Suprapubic skin (tissue), 4 donors: ENCODE measurements around the gene ZNF335. TPM values are rescaled to one million over a fixed set of nuclear protein-coding genes. Genes with fewer than 3 reads are reported as not detected.

ENCODE experiments used
- DNase-seq, 2 donors: peaks; one replicate each; pipeline ENCODE4 v3.0.0-alpha.2; 2019; ENCODE audit warnings: low spot score in 2 of 2
- H3K27ac ChIP-seq: fragments of 200-600 bp; sonication (generic); one replicate; pipeline ENCODE4 v1.5.1; 2019
- H3K27me3 ChIP-seq: fragments of 200-600 bp; sonication (generic); one replicate; pipeline ENCODE4 v1.5.1; 2019
- H3K36me3 ChIP-seq: fragments of 200-600 bp; sonication (generic); one replicate; pipeline ENCODE4 v1.5.1; 2019
- H3K4me1 ChIP-seq: fragments of 200-600 bp; sonication (generic); one replicate; pipeline ENCODE4 v1.5.1; 2019
- H3K4me3 ChIP-seq: fragments of 200-600 bp; sonication (generic); one replicate; pipeline ENCODE4 v1.5.1; 2019; ENCODE audit warnings: mild to moderate bottlenecking
- H3K9me3 ChIP-seq: fragments of 200-600 bp; sonication (generic); one replicate; pipeline ENCODE4 v1.5.1; 2019
- CTCF ChIP-seq, 2 donors: fragments of 200-600 bp in 1 of 2; fragments of 450-650 bp in 1 of 2; sonication (generic) in 1 of 2; IDR thresholded peaks; one replicate each; pipeline ENCODE4 v1.5.1; 2016 to 2019; ENCODE audit warnings: antibody characterized with exemption in 2 of 2, mild to moderate bottlenecking in 1 of 2, moderate library complexity in 1 of 2
- EP300 ChIP-seq: sonication (generic); formaldehyde crosslinking; IDR thresholded peaks from one replicate; pipeline ENCODE4 v1.6.1; 2017; ENCODE audit warnings: antibody characterized with exemption
- POLR2A ChIP-seq, 2 donors: fragments of 450-650 bp; IDR thresholded peaks; one replicate each; pipeline ENCODE4 v1.6.1; 2017; ENCODE audit warnings: antibody characterized with exemption in 2 of 2, mild to moderate bottlenecking in 2 of 2, moderate library complexity in 2 of 2
- POLR2AphosphoS5 ChIP-seq, 3 donors: sonication (generic); formaldehyde crosslinking; IDR thresholded peaks; one replicate each; pipeline ENCODE4 v1.6.1; 2017; ENCODE audit warnings: antibody characterized with exemption in 3 of 3
- WGBS: methylation state at CpG from one replicate; pipeline ENCODE4 v1.1.5; 2018; 5-methylcytosine and 5-hydroxymethylcytosine counted together
- total RNA-seq, 4 donors: library from RNA; depleted of rRNA; stranded (reverse); fragments of >200 nt; gene quantifications; one replicate each; pipeline ENCODE4 v1.1.0, GENCODE V29; 2016

ZNF335 gene
- total RNA-seq, 4 donors from 2014 or later = 25.8 to 62.6 (median 35.1) TPM

- no peaks in the 10 kb centered on the region for H3K9me3 ChIP-seq
- no peak overlapping the region for H3K4me3 ChIP-seq
- H3K27ac ChIP-seq = no peak overlapping the region
- WGBS = 84% methylated on average over 6 of the region's 14 CpGs
- H3K36me3 ChIP-seq = peaks cover 54% of the 10 kb centered on the region
- no peaks in the 10 kb centered on the region for H3K27me3 ChIP-seq
- peak; percentile 69 to 77 for DNase-seq
- TF ChIP-seq CTCF (IDR thresholded peaks at IDR 0.05) = no peak
- TF ChIP-seq POLR2A (IDR thresholded peaks at IDR 0.05) = no peak
- TF ChIP-seq POLR2AphosphoS5 (IDR thresholded peaks at IDR 0.05) = no peak
- TF ChIP-seq EP300 = no peak
- H3K4me1 ChIP-seq = peaks cover 24% of the 10 kb centered on the region
Measured at GRCh38 chr20:45968801-45969711, 2.9 kb downstream of the ZNF335 start.

- Histone ChIP-seq H3K4me3 (no peak overlapping the region), H3K9me3 (no peaks in the 10 kb centered on the region), H3K27ac (no peak overlapping the region), H3K4me1 (peaks cover 21% of the 10 kb centered on the region), H3K36me3 (peaks cover 63% of the 10 kb centered on the region), H3K27me3 (no peaks in the 10 kb centered on the region)
- TF ChIP-seq EP300 (no peak), POLR2A (IDR thresholded peaks at IDR 0.05) (no peak), POLR2AphosphoS5 (IDR thresholded peaks at IDR 0.05) (no peak), CTCF (IDR thresholded peaks at IDR 0.05) (no peak)
- 76% methylated on average over 2 of the region's 10 CpGs for WGBS
- peak; percentile 57 to 69 for DNase-seq
Measured at GRCh38 chr20:45968081-45968671, 3.8 kb downstream of the ZNF335 start.

- Histone ChIP-seq H3K4me1 (peaks cover 15% of the 10 kb centered on the region), H3K27me3 (no peaks in the 10 kb centered on the region), H3K27ac (no peak overlapping the region), H3K36me3 (peaks cover 66% of the 10 kb centered on the region), H3K9me3 (no peaks in the 10 kb centered on the region), H3K4me3 (no peak overlapping the region)
- DNase-seq = peak; percentile 55 to 64
- WGBS = 85% methylated on average over 3 of the region's 13 CpGs
- no peak for TF ChIP-seq EP300
- no peak for TF ChIP-seq CTCF (IDR thresholded peaks at IDR 0.05)
- no peak for TF ChIP-seq POLR2AphosphoS5 (IDR thresholded peaks at IDR 0.05)
- no peak for TF ChIP-seq POLR2A (IDR thresholded peaks at IDR 0.05)
Measured at GRCh38 chr20:45967551-45968080, 4.4 kb downstream of the ZNF335 start.

- 89% methylated on average over 7 of the region's 18 CpGs for WGBS
- peaks cover 87% of the 10 kb centered on the region for H3K36me3 ChIP-seq
Measured at GRCh38 chr20:45965169-45966002, 6.6 kb downstream of the ZNF335 start.

More at GRCh38 chr20:45965169-45966002, 6.6 kb downstream of the ZNF335 start:
- peak; percentile 54 to 65 for DNase-seq
- H3K27me3 ChIP-seq = no peaks in the 10 kb centered on the region
- H3K4me1 ChIP-seq = peaks cover 13% of the 10 kb centered on the region
- no peak overlapping the region for H3K27ac ChIP-seq
- no peaks in the 10 kb centered on the region for H3K9me3 ChIP-seq
- no peak overlapping the region for H3K4me3 ChIP-seq
- TF ChIP-seq POLR2AphosphoS5 (IDR thresholded peaks at IDR 0.05) (no peak), EP300 (no peak), POLR2A (IDR thresholded peaks at IDR 0.05) (no peak), CTCF (IDR thresholded peaks at IDR 0.05) (no peak)
